Chondrocyte (in vitro differentiated cells): ENCODE results near the gene NDRG2. TPM values are rescaled to one million over a fixed set of nuclear protein-coding genes. Genes with fewer than 3 reads are reported as not detected.

ENCODE experiments used
- DNase-seq: peaks from one replicate; pipeline ENCODE4 v3.0.0; 2021; ENCODE audit warnings: mixed read lengths, low spot score
- H3K27ac Mint-ChIP-seq: one replicate; pipeline ENCODE4 v1.8.0; 2021; ENCODE audit warnings: mild to moderate bottlenecking, moderate library complexity, mixed read lengths; ENCODE audit not compliant: unreplicated experiment
- H3K27me3 Mint-ChIP-seq: 2 replicates; pipeline ENCODE4 v1.8.0; 2021; ENCODE audit warnings: low read depth, mixed read lengths
- H3K36me3 Mint-ChIP-seq: 2 replicates; pipeline ENCODE4 v1.8.0; 2021; ENCODE audit warnings: low read depth, mixed read lengths
- H3K4me1 Mint-ChIP-seq: 2 replicates; pipeline ENCODE4 v1.8.0; 2021; ENCODE audit warnings: low read depth, mild to moderate bottlenecking, mixed read lengths
- H3K4me3 Mint-ChIP-seq: one replicate; pipeline ENCODE4 v1.8.0; 2021; ENCODE audit warnings: mild to moderate bottlenecking, moderate library complexity, mixed read lengths; ENCODE audit not compliant: unreplicated experiment
- H3K9me3 Mint-ChIP-seq: 2 replicates; pipeline ENCODE4 v1.8.0; 2021; ENCODE audit warnings: low read depth, mixed read lengths
- CTCF ChIP-seq: fragments of 200-600 bp; sonication (generic); IDR thresholded peaks from 2 replicates; pipeline ENCODE4 v1.5.0; 2021; ENCODE audit warnings: antibody characterized with exemption, mild to moderate bottlenecking, moderate library complexity
- long read RNA-seq: library from polyadenylated mRNA; stranded (forward); transcript quantifications from one replicate; pipeline ENCODE4 v2.0.0, GENCODE V29; 2021
- total RNA-seq: library from RNA; stranded (reverse); gene quantifications from 3 replicates; pipeline ENCODE4 v1.2.1, GENCODE V29; 2021

Gene NDRG2
- 5.7 to 6.9 TPM (median 6.3 TPM) in 3 replicates for total RNA-seq
- long read RNA-seq, partial matches to known transcripts = 0 of 6 reads
- long read RNA-seq, other reads (novel, unspliced or antisense) = 1 of 6 reads

- no peak for TF ChIP-seq CTCF
- H3K27ac Mint-ChIP-seq = no peak within 1 kb of the TSS
- H3K27me3 Mint-ChIP-seq = peaks cover 10% of the 10 kb centered on the region
These were observed at the start of gene NDRG2 for GRCh38 chr14:21024585-21025370. TSS of gene NDRG2 (minus strand) at chr14:21025061. CDS start at chr14:21023315, 1,746 bp downstream.

GRCh38 chr14:21073921-21074320 is 49.1 kb upstream of the NDRG2 start:
- Mint-ChIP-seq H3K4me3 (no peak overlapping the region), H3K27ac (no peak overlapping the region), H3K27me3 (no peaks in the 10 kb centered on the region), H3K36me3 (peaks cover 37% of the 10 kb centered on the region), H3K4me1 (peaks cover 35% of the 10 kb centered on the region), H3K9me3 (no peaks in the 10 kb centered on the region)
- DNase-seq = no peak
- TF ChIP-seq CTCF = no peak

More at GRCh38 chr14:21024585-21025370, at the start of gene NDRG2:
- peak within 1 kb of the TSS; percentile 80 for H3K4me3 Mint-ChIP-seq
- H3K4me1 Mint-ChIP-seq = peaks cover 10% of the 10 kb centered on the region
- H3K36me3 Mint-ChIP-seq = no peaks in the 10 kb centered on the region
- DNase-seq = no peak
- no peaks in the 10 kb centered on the region for H3K9me3 Mint-ChIP-seq

- Mint-ChIP-seq H3K9me3 (no peaks in the 10 kb centered on the region), H3K4me1 (peaks cover 43% of the 10 kb centered on the region), H3K27ac (peak overlapping the region; percentile 98), H3K27me3 (no peaks in the 10 kb centered on the region), H3K4me3 (peak overlapping the region; percentile 90), H3K36me3 (peaks cover 30% of the 10 kb centered on the region)
- no peak for TF ChIP-seq CTCF
- DNase-seq = no peak
These were observed 48.0 kb upstream of the NDRG2 start for GRCh38 chr14:21072781-21073339.

- peak; percentile 52 for TF ChIP-seq CTCF
- peaks cover 46% of the 10 kb centered on the region for H3K4me1 Mint-ChIP-seq
- peaks cover 25% of the 10 kb centered on the region for H3K36me3 Mint-ChIP-seq
- H3K27ac Mint-ChIP-seq = peak overlapping the region; percentile 98
- no peak for DNase-seq
- no peaks in the 10 kb centered on the region for H3K9me3 Mint-ChIP-seq
- H3K4me3 Mint-ChIP-seq = peak overlapping the region; percentile 90
- H3K27me3 Mint-ChIP-seq = no peaks in the 10 kb centered on the region
These were observed 47.2 kb upstream of the NDRG2 start for GRCh38 chr14:21072031-21072473.

GRCh38 chr14:21071225-21072030 is 46.6 kb upstream of the NDRG2 start:
- Mint-ChIP-seq H3K36me3 (peaks cover 22% of the 10 kb centered on the region), H3K4me1 (peaks cover 46% of the 10 kb centered on the region), H3K9me3 (no peaks in the 10 kb centered on the region), H3K4me3 (peak overlapping the region; percentile 90), H3K27ac (peak overlapping the region; percentile 98), H3K27me3 (no peaks in the 10 kb centered on the region)
- DNase-seq = peak; percentile 98
- peak; percentile 5 for TF ChIP-seq CTCF
